H1 (cell line): ENCODE results near the gene SHISAL2B. TPM values are rescaled to one million over a fixed set of nuclear protein-coding genes. Genes with fewer than 3 reads are reported as not detected.

Source experiments
- CTCF ChIA-PET: fragments of 300-600 bp; sonication (Branson Sonifier 250); formaldehyde crosslinking; loops from one replicate; lab custom pipeline; 2021; ENCODE audit not compliant: partially characterized antibody; lab: Charles Lee
- POLR2A ChIA-PET: fragments of 300-600 bp; sonication (Branson Sonifier 250); formaldehyde crosslinking; loops from one replicate; lab custom pipeline; 2021; ENCODE audit warnings: inconsistent platforms; ENCODE audit not compliant: partially characterized antibody; lab: Charles Lee
- DNase-seq, 2 experiments: peaks; one replicate each; pipeline versions ENCODE4 v3.0.0 to v3.0.0-alpha.2; 2010 to 2022; ENCODE audit warnings: low spot score in 2 of 2, low read depth in 1 of 2, mixed read lengths in 1 of 2
- FAIRE-seq: peaks from 2 replicates; lab custom pipeline; 2011; peaks lifted over from hg19 to GRCh38; lab: Jason Lieb, UNC
- H2AFZ ChIP-seq: 2 replicates; pipeline ENCODE4 v1.8.1; 2012; ENCODE audit warnings: low read length, inconsistent platforms
- H2AK5ac ChIP-seq: 2 replicates; pipeline ENCODE4 v1.6.1; 2013; ENCODE audit warnings: low read depth, low read length
- H2BK120ac ChIP-seq: replicated peaks from 2 replicates; pipeline ENCODE3; 2013; ENCODE audit warnings: low read depth, low read length, inconsistent platforms
- H2BK12ac ChIP-seq: 2 replicates; pipeline ENCODE4 v1.6.1; 2013; ENCODE audit warnings: low read depth, low read length
- H2BK15ac ChIP-seq: 2 replicates; pipeline ENCODE4 v1.6.1; 2013; ENCODE audit warnings: low read length
- H2BK20ac ChIP-seq: 2 replicates; pipeline ENCODE4 v1.6.1; 2013; ENCODE audit warnings: low read length
- H2BK5ac ChIP-seq: 2 replicates; pipeline ENCODE4 v1.6.1; 2013; ENCODE audit warnings: low read depth, low read length
- H3K14ac ChIP-seq: 2 replicates; pipeline ENCODE4 v1.6.1; 2013; ENCODE audit warnings: inconsistent platforms; ENCODE audit not compliant: insufficient read length
- H3K18ac ChIP-seq: 2 replicates; pipeline ENCODE4 v1.6.1; 2013; ENCODE audit warnings: low read length; ENCODE audit errors: extremely low read depth
- H3K23ac ChIP-seq: 2 replicates; pipeline ENCODE4 v1.6.1; 2013; ENCODE audit warnings: inconsistent platforms; ENCODE audit not compliant: insufficient read length
- H3K23me2 ChIP-seq: 2 replicates; pipeline ENCODE4 v1.6.1; 2013; ENCODE audit warnings: low read depth, low read length
- H3K27ac ChIP-seq: 2 replicates; pipeline ENCODE4 v1.6.1; 2011; ENCODE audit warnings: low read depth, low read length, inconsistent platforms
- H3K27me3 ChIP-seq, 4 experiments: replicated peaks in 1 of 4; 1 replicate in 1 of 4; 2 replicates in 3 of 4; pipeline versions ENCODE4 v1.6.1 to v1.8.1; 2011 to 2013; ENCODE audit warnings: low read length in 3 of 4, mild to moderate bottlenecking in 3 of 4, inconsistent platforms in 2 of 4, mixed read lengths in 2 of 4, moderate library complexity in 1 of 4; ENCODE audit not compliant: control insufficient read depth in 3 of 4, insufficient read depth in 3 of 4; ENCODE audit errors: extremely low read depth in 1 of 4
- H3K36me3 ChIP-seq, 4 experiments: 2 replicates each; pipeline versions ENCODE4 v1.6.1 to v1.8.1; 2011 to 2013; ENCODE audit warnings: mild to moderate bottlenecking in 4 of 4, low read length in 3 of 4, moderate library complexity in 2 of 4, control low read depth in 1 of 4, inconsistent platforms in 1 of 4; ENCODE audit not compliant: insufficient read depth in 4 of 4, control insufficient read depth in 2 of 4
- H3K4ac ChIP-seq: replicated peaks from 2 replicates; pipeline ENCODE3; 2013; ENCODE audit warnings: low read length, low read depth, mixed read lengths, inconsistent platforms; ENCODE audit not compliant: insufficient read length
- H3K4me1 ChIP-seq, 4 experiments: replicated peaks in 1 of 4; 1 replicate in 1 of 4; 2 replicates in 3 of 4; pipeline versions ENCODE4 v1.6.1 to v1.8.1; 2011 to 2013; ENCODE audit warnings: low read length in 3 of 4, inconsistent platforms in 2 of 4, mixed read lengths in 1 of 4; ENCODE audit not compliant: insufficient read depth in 4 of 4, control insufficient read depth in 3 of 4
- H3K4me2 ChIP-seq, 2 experiments: 2 replicates each; pipeline versions ENCODE4 v1.6.1 to v1.8.1; 2011 to 2013; ENCODE audit warnings: low read depth in 2 of 2, low read length in 2 of 2, control low read depth in 1 of 2, inconsistent platforms in 1 of 2, mild to moderate bottlenecking in 1 of 2; ENCODE audit not compliant: insufficient read depth in 1 of 2
- H3K4me3 ChIP-seq, 4 experiments: fragments of 200-600, 300-600 bp in 1 of 4; sonication (generic), shearing (Covaris generic), sonication (Bioruptor Twin) in 1 of 4; 2 replicates each; pipeline versions ENCODE4 v1.5.1 to v1.8.1; 2011 to 2016; ENCODE audit warnings: low read length in 4 of 4, low read depth in 3 of 4, control low read depth in 2 of 4, inconsistent platforms in 2 of 4, mild to moderate bottlenecking in 2 of 4, mixed read lengths in 1 of 4, moderate library complexity in 1 of 4; ENCODE audit not compliant: insufficient read depth in 2 of 4; ENCODE audit errors: extremely low read depth in 1 of 4
- H3K56ac ChIP-seq: replicated peaks from 2 replicates; pipeline ENCODE3; 2013; ENCODE audit warnings: low read depth, mild to moderate bottlenecking, mixed read lengths, low read length, inconsistent platforms; ENCODE audit not compliant: insufficient read length
- H3K79me1 ChIP-seq: 2 replicates; pipeline ENCODE4 v1.6.1; 2013; ENCODE audit warnings: low read depth, low read length, control low read depth
- H3K79me2 ChIP-seq, 2 experiments: 2 replicates each; pipeline versions ENCODE4 v1.6.1 to v1.8.1; 2012 to 2013; ENCODE audit warnings: low read length in 2 of 2, mild to moderate bottlenecking in 2 of 2, inconsistent platforms in 1 of 2; ENCODE audit not compliant: insufficient read depth in 2 of 2, control insufficient read depth in 1 of 2
- H3K9ac ChIP-seq, 4 experiments: replicated peaks in 1 of 4; 1 replicate in 1 of 4; 2 replicates in 3 of 4; pipeline versions ENCODE4 v1.6.1 to v1.8.1; 2011 to 2013; ENCODE audit warnings: low read depth in 3 of 4, low read length in 3 of 4, control low read depth in 2 of 4, mild to moderate bottlenecking in 2 of 4, moderate library complexity in 2 of 4, inconsistent platforms in 1 of 4; ENCODE audit errors: extremely low read depth in 1 of 4
- H3K9me3 ChIP-seq, 2 experiments: 2 replicates each; pipeline versions ENCODE4 v1.6.1 to v1.8.1; 2012 to 2013; ENCODE audit warnings: mild to moderate bottlenecking in 2 of 2, moderate library complexity in 2 of 2, control low read depth in 1 of 2, inconsistent platforms in 1 of 2, low read depth in 1 of 2, low read length in 1 of 2, mixed read lengths in 1 of 2; ENCODE audit not compliant: insufficient read depth in 2 of 2
- H4K20me1 ChIP-seq, 2 experiments: replicated peaks in 1 of 2; 2 replicates each; pipeline versions ENCODE3 to v1.8.1; 2011 to 2013; ENCODE audit warnings: inconsistent platforms in 2 of 2, low read length in 2 of 2, mild to moderate bottlenecking in 1 of 2; ENCODE audit not compliant: insufficient read depth in 2 of 2, control insufficient read depth in 1 of 2
- H4K5ac ChIP-seq: 2 replicates; pipeline ENCODE4 v1.6.1; 2013; ENCODE audit warnings: low read length, low read depth, mixed read lengths, inconsistent platforms; ENCODE audit not compliant: insufficient read length
- H4K8ac ChIP-seq: 2 replicates; pipeline ENCODE4 v1.8.0; 2013; ENCODE audit warnings: mild to moderate bottlenecking, moderate library complexity, low read length, inconsistent platforms; ENCODE audit not compliant: insufficient read depth; ENCODE audit errors: extremely low read depth
- H4K91ac ChIP-seq: replicated peaks from 2 replicates; pipeline ENCODE3; 2013; ENCODE audit warnings: low read length, mixed read lengths, inconsistent platforms; ENCODE audit not compliant: insufficient read length
- ASH2L ChIP-seq: fragments of 200-600, 300-600 bp; sonication (generic); IDR thresholded peaks from one replicate; pipeline ENCODE4 v1.7.1; 2017; ENCODE audit warnings: low read length
- BRCA1 ChIP-seq: IDR thresholded peaks from 2 replicates; pipeline ENCODE4 v1.6.1; 2012; ENCODE audit warnings: low read depth, low read length, improper control_type of control experiment
- CHD2 ChIP-seq: IDR thresholded peaks from 2 replicates; pipeline ENCODE4 v1.6.1; 2012; ENCODE audit warnings: low read length, improper control_type of control experiment
- EP300 ChIP-seq, 2 experiments: IDR thresholded peaks; 1 replicate in 1 of 2; 2 replicates in 1 of 2; pipeline ENCODE4 v1.6.1; 2011 to 2012; ENCODE audit warnings: low read depth in 2 of 2, low read length in 2 of 2, mild to moderate bottlenecking in 2 of 2, borderline replicate concordance in 1 of 2, inconsistent platforms in 1 of 2, moderate library complexity in 1 of 2
- FOSL1 ChIP-seq: IDR thresholded peaks from 2 replicates; pipeline ENCODE4 v1.6.1; 2011; ENCODE audit warnings: mild to moderate bottlenecking, low read depth, low read length, moderate library complexity; ENCODE audit not compliant: insufficient read depth
- JUN ChIP-seq: IDR thresholded peaks from 2 replicates; pipeline ENCODE4 v1.6.1; 2011; ENCODE audit warnings: low read depth, mild to moderate bottlenecking, improper control_type of control experiment, low read length
- KDM5A ChIP-seq: fragments of 200-600 bp; IDR thresholded peaks from 2 replicates; pipeline ENCODE4 v1.7.1; 2012; ENCODE audit warnings: mild to moderate bottlenecking, low read length, inconsistent platforms, mixed read lengths
- PHF8 ChIP-seq: fragments of 200-600 bp; sonication (generic); conservative IDR thresholded peaks from 2 replicates; pipeline ENCODE4 v1.7.1; 2012; ENCODE audit warnings: low read depth, mild to moderate bottlenecking, inconsistent platforms, low read length, moderate library complexity
- POLR2A ChIP-seq, 2 experiments: IDR thresholded peaks; 1 replicate in 1 of 2; 2 replicates in 1 of 2; pipeline ENCODE4 v1.6.1; 2011; ENCODE audit warnings: low read depth in 2 of 2, low read length in 2 of 2, mild to moderate bottlenecking in 2 of 2; ENCODE audit errors: control extremely low read depth in 1 of 2
- POLR2AphosphoS5 ChIP-seq: IDR thresholded peaks from 2 replicates; pipeline ENCODE4 v1.6.1; 2011; ENCODE audit warnings: low read depth, low read length
- POU5F1 ChIP-seq: IDR thresholded peaks from 2 replicates; pipeline ENCODE4 v1.6.1; 2011; ENCODE audit warnings: low read depth, mild to moderate bottlenecking, low read length, moderate library complexity
- RXRA ChIP-seq: IDR thresholded peaks from 2 replicates; pipeline ENCODE4 v1.6.1; 2011; ENCODE audit warnings: low read depth, mild to moderate bottlenecking, low read length, moderate library complexity; ENCODE audit not compliant: insufficient read depth
- SIX5 ChIP-seq: IDR thresholded peaks from 2 replicates; pipeline ENCODE4 v1.6.1; 2011; ENCODE audit warnings: mild to moderate bottlenecking, low read depth, low read length
- SP1 ChIP-seq: IDR thresholded peaks from 2 replicates; pipeline ENCODE4 v1.6.1; 2011; ENCODE audit warnings: low read depth, low read length
- SRF ChIP-seq: IDR thresholded peaks from 2 replicates; pipeline ENCODE4 v1.6.1; 2011; ENCODE audit warnings: mild to moderate bottlenecking, low read depth, low read length, moderate library complexity
- SUZ12 ChIP-seq: fragments of 200-600 bp; sonication (generic); IDR thresholded peaks from 2 replicates; pipeline ENCODE4 v1.6.1; 2012; ENCODE audit warnings: mild to moderate bottlenecking, inconsistent platforms, low read length, moderate library complexity, mixed read lengths
- WGBS, 2 experiments: shearing (Covaris generic) in 1 of 2; methylation state at CpG; one replicate each; pipeline versions ENCODE4 v1.1.6 to v1.1.7; 2013 to 2015; ENCODE audit warnings: low lambda C conversion rate in 2 of 2, mixed read lengths in 2 of 2, inconsistent platforms in 1 of 2, low coverage in 1 of 2, missing lambda C conversion rate in 1 of 2; ENCODE audit not compliant: insufficient replicate concordance in 2 of 2, insufficient coverage in 1 of 2, insufficient read length in 1 of 2; ENCODE audit errors: extremely low coverage in 1 of 2, missing lambda C conversion rate in 1 of 2; 5-methylcytosine and 5-hydroxymethylcytosine counted together
- polyA plus RNA-seq, 7 experiments: library from polyadenylated mRNA; depleted of rRNA in 3 of 7; stranded (reverse) in 5 of 7; unstranded in 2 of 7; fragments of >200 nt in 5 of 7; fragments of 200-250 nt in 2 of 7; gene quantifications; 1 replicate in 5 of 7; 2 replicates in 1 of 7; 4 replicates in 1 of 7; pipeline versions ENCODE4 v1.2.1 to v1.2.3, GENCODE V29; 2011 to 2013; ENCODE audit warnings: missing spikeins in 2 of 7, mixed read lengths in 2 of 7
- total RNA-seq: library from RNA; stranded (reverse); fragmentation: NEBNext Ultra II Directional; extraction: Animal tissue kit (Norgen Biotek cat#: 25700); gene quantifications from 2 replicates; pipeline ENCODE4 v1.2.1, GENCODE V29; 2021

Gene SHISAL2B
- total and polyA plus RNA-seq, 2 of the 8 experiments (the other 6 are each of a cell fraction or from before 2014, with no cell fraction given) = 10.6 to 14.2 TPM

GRCh38 chr5:64758901-64759300, 68.6 kb downstream of the SHISAL2B start:
- H3K18ac ChIP-seq = no peak overlapping the region
- peaks cover 3 to 5% of the 10 kb centered on the region in 2 experiments for H4K20me1 ChIP-seq
- H2AFZ ChIP-seq = no peak overlapping the region
- no peak overlapping the region for H2BK20ac ChIP-seq
- H4K5ac ChIP-seq = no peak overlapping the region
- no peaks in the 10 kb centered on the region for H3K9me3 ChIP-seq
- H3K4me2 ChIP-seq = no peak overlapping the region
- peaks cover 0 to 79% of the 10 kb centered on the region in 2 experiments; a peak in 2 of 4 replicates for H3K79me2 ChIP-seq
- no peak overlapping the region for H4K8ac ChIP-seq
- H3K27me3 ChIP-seq = no peaks in the 10 kb centered on the region
- CTCF ChIA-PET = interaction anchor here (1.0 to 4.0 kb wide), 4 partner anchors 9 to 124 kb away, joined by 3 to 14 read pairs (median 5); partner anchors contain the start of genes CWC27 and SREK1IP1
- FAIRE-seq (no peak), DNase-seq (no peak)
- no peak overlapping the region for H2AK5ac ChIP-seq
- H3K4me1 ChIP-seq = no peaks in the 10 kb centered on the region; a peak in 1 of 7 replicates
- H3K9ac ChIP-seq = no peak overlapping the region
- no peak overlapping the region for H2BK120ac ChIP-seq
- no peak overlapping the region for H3K56ac ChIP-seq
- H3K4ac ChIP-seq = no peak overlapping the region
- peaks cover 0 to 21% (median 7%) of the 10 kb centered on the region in 4 experiments; a peak in 4 of 8 replicates for H3K36me3 ChIP-seq
- no peak overlapping the region for H3K14ac ChIP-seq
- H3K79me1 ChIP-seq = peaks cover 2% of the 10 kb centered on the region
- no peak overlapping the region for H4K91ac ChIP-seq
- WGBS, 2 experiments = 90% methylated on average over 3 of the region's 3 CpGs; no CpG with 5 or more reads in 1 of the 2 experiments
- no peaks in the 10 kb centered on the region for H3K23me2 ChIP-seq
- H2BK12ac ChIP-seq = no peak overlapping the region
- H3K4me3 ChIP-seq = no peak overlapping the region
- no peak overlapping the region for H2BK15ac ChIP-seq
- H3K27ac ChIP-seq = no peak overlapping the region
- POLR2A ChIA-PET = interaction anchor here (1.3 kb wide), 1 partner anchor 9 kb away, joined by 8 read pairs; the partner anchor contains the start of gene SREK1IP1
- H3K23ac ChIP-seq = no peak overlapping the region
- no peak overlapping the region for H2BK5ac ChIP-seq
- no peak for TF ChIP-seq POLR2AphosphoS5
- TF ChIP-seq SUZ12 = no peak
- TF ChIP-seq BRCA1 = no peak
- no peak for TF ChIP-seq CHD2
- no peak for TF ChIP-seq POLR2A (IDR thresholded peaks at IDR 0.05; ENCODE audit: control extremely low read depth in 1 of 2, low read depth in 2 of 2, low read length in 2 of 2)
- no peak for TF ChIP-seq PHF8
- TF ChIP-seq POU5F1 = no peak
- no peak for TF ChIP-seq KDM5A
- TF ChIP-seq FOSL1 = no peak
- no peak for TF ChIP-seq JUN
- TF ChIP-seq SP1 = no peak
- no peak for TF ChIP-seq SRF
- no peak for TF ChIP-seq RXRA
- TF ChIP-seq SIX5 = no peak
- TF ChIP-seq EP300 (IDR thresholded peaks at IDR 0.05; ENCODE audit: borderline replicate concordance in 1 of 2, low read depth in 2 of 2, low read length in 2 of 2) = no peak
- TF ChIP-seq ASH2L = no peak
